Measurements from ENCODE around the gene BRAP. TPM values are rescaled to one million over a fixed set of nuclear protein-coding genes. Genes with fewer than 3 reads are reported as not detected.

The BRAP gene
- polyA plus RNA-seq, 3 donors: 7.0 to 14.5 (median 10.2) TPM

- H3K27me3 Mint-ChIP-seq (ENCODE audit: low read depth in 3 of 3): no peaks in the 10 kb centered on the region
- H3K4me3 Mint-ChIP-seq: no peak overlapping the region
- no peaks in the 10 kb centered on the region for H3K9me3 ChIP-seq (replicated peaks in 1 of 2; ENCODE audit: control insufficient read depth in 1 of 2, insufficient read depth in 1 of 2, low read length in 2 of 2)
- 98% methylated on average over 5 of the region's 5 CpGs for WGBS (ENCODE audit: insufficient coverage)
- TF ChIP-seq, protein P1, sequence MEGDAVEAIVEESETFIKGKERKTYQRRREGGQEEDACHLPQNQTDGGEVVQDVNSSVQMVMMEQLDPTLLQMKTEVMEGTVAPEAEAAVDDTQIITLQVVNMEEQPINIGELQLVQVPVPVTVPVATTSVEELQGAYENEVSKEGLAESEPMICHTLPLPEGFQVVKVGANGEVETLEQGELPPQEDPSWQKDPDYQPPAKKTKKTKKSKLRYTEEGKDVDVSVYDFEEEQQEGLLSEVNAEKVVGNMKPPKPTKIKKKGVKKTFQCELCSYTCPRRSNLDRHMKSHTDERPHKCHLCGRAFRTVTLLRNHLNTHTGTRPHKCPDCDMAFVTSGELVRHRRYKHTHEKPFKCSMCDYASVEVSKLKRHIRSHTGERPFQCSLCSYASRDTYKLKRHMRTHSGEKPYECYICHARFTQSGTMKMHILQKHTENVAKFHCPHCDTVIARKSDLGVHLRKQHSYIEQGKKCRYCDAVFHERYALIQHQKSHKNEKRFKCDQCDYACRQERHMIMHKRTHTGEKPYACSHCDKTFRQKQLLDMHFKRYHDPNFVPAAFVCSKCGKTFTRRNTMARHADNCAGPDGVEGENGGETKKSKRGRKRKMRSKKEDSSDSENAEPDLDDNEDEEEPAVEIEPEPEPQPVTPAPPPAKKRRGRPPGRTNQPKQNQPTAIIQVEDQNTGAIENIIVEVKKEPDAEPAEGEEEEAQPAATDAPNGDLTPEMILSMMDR (IDR thresholded peaks at IDR 0.05): no peak
- H3K9ac ChIP-seq (ENCODE audit: insufficient read depth, low read length, poor library complexity, severe bottlenecking): no peak overlapping the region
- H4K20me1 ChIP-seq (ENCODE audit: insufficient read depth, low read length): no peaks in the 10 kb centered on the region
- peak overlapping the region in 1 of 2 donors; percentile 57 for H3K27ac ChIP-seq (ENCODE audit: low read depth in 1 of 2, low read length in 2 of 2)
- H2AFZ ChIP-seq (ENCODE audit: insufficient read depth, low read depth, low read length, poor library complexity, severe bottlenecking): no peak overlapping the region
- peaks cover 64 to 97% of the 10 kb centered on the region in 2 donors for H3K36me3 ChIP-seq (replicated peaks in 1 of 2; ENCODE audit: control insufficient read depth in 1 of 2, insufficient read depth in 2 of 2, low read length in 2 of 2)
- H3K36me3 Mint-ChIP-seq: peaks cover 61 to 93% of the 10 kb centered on the region in 2 donors
- peaks cover 13% of the 10 kb centered on the region for H3K4me1 Mint-ChIP-seq
- H3K9me3 Mint-ChIP-seq: no peaks in the 10 kb centered on the region
- no peaks in the 10 kb centered on the region for H3K79me2 ChIP-seq (ENCODE audit: insufficient read depth, low read length)
- intact Hi-C loops (cut with micrococcal nuclease): no loop called here
- H3K4me1 ChIP-seq (ENCODE audit: control insufficient read depth in 1 of 2, insufficient read depth in 2 of 2, low read length in 2 of 2): peaks cover 4 to 12% of the 10 kb centered on the region in 2 donors
- peak overlapping the region in 3 of 7 donors; percentile 22 to 43 (median 41) for H3K27ac Mint-ChIP-seq
- no peak overlapping the region for H3K4me3 ChIP-seq (replicated peaks in 1 of 3; ENCODE audit: low read depth in 2 of 3, low read length in 3 of 3)
- DNase-seq: no peak
- H3K4me2 ChIP-seq (replicated peaks; ENCODE audit: extremely low read depth, low read length, poor library complexity, severe bottlenecking): no peak overlapping the region
- H3K27me3 ChIP-seq (ENCODE audit: control insufficient read depth in 2 of 2, insufficient read depth in 2 of 2, low read length in 2 of 2): no peaks in the 10 kb centered on the region
These were observed 21.3 kb downstream of the BRAP start for GRCh38 chr12:111664499-111664898.

DNA sequence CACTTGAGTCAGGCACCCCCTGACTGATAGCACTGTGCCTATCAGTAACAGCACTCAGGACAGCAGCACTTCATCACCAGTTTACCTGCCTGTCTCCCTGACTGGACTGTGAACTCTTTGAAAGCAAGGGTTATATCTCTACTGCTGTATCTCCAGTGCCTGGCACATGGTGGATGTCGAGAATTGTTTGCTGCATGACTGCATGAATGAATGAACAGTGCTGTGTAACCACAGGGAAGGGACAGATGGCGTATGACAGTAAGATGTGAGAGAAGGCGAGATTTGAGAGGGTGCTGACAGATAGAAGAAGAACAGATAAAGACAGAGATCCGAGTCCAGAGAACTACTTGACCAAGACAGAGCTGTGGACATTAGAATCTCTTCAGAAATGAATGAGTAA, 29.7 kb downstream of the BRAP start:
- no peaks in the 10 kb centered on the region for H3K4me1 Mint-ChIP-seq
- no peaks in the 10 kb centered on the region for H3K79me2 ChIP-seq (ENCODE audit: insufficient read depth, low read length)
- DNase-seq: no peak
- no peak overlapping the region for H3K9ac ChIP-seq (ENCODE audit: insufficient read depth, low read length, poor library complexity, severe bottlenecking)
- no peak overlapping the region for H3K27ac ChIP-seq (ENCODE audit: low read depth in 1 of 2, low read length in 2 of 2)
- no peak overlapping the region for H3K4me3 ChIP-seq (replicated peaks in 1 of 3; ENCODE audit: low read depth in 2 of 3, low read length in 3 of 3)
- H3K36me3 Mint-ChIP-seq: peaks cover 69 to 97% of the 10 kb centered on the region in 2 donors
- no peak overlapping the region for H3K4me3 Mint-ChIP-seq
- no peaks in the 10 kb centered on the region for H4K20me1 ChIP-seq (ENCODE audit: insufficient read depth, low read length)
- no peak overlapping the region for H3K4me2 ChIP-seq (replicated peaks; ENCODE audit: extremely low read depth, low read length, poor library complexity, severe bottlenecking)
- H2AFZ ChIP-seq (ENCODE audit: insufficient read depth, low read depth, low read length, poor library complexity, severe bottlenecking): no peak overlapping the region
- peaks cover 74 to 90% of the 10 kb centered on the region in 2 donors for H3K36me3 ChIP-seq (replicated peaks in 1 of 2; ENCODE audit: control insufficient read depth in 1 of 2, insufficient read depth in 2 of 2, low read length in 2 of 2)
- H3K4me1 ChIP-seq (ENCODE audit: control insufficient read depth in 1 of 2, insufficient read depth in 2 of 2, low read length in 2 of 2): no peaks in the 10 kb centered on the region
- WGBS (ENCODE audit: insufficient coverage): 97% methylated on average over 3 of the region's 4 CpGs
- H3K27me3 ChIP-seq (ENCODE audit: control insufficient read depth in 2 of 2, insufficient read depth in 2 of 2, low read length in 2 of 2): no peaks in the 10 kb centered on the region
- peak overlapping the region in 1 of 7 donors; percentile 67 for H3K27ac Mint-ChIP-seq
- intact Hi-C loops (cut with micrococcal nuclease): no loop called here
- no peaks in the 10 kb centered on the region for H3K9me3 ChIP-seq (replicated peaks in 1 of 2; ENCODE audit: control insufficient read depth in 1 of 2, insufficient read depth in 1 of 2, low read length in 2 of 2)
- no peaks in the 10 kb centered on the region for H3K9me3 Mint-ChIP-seq
- H3K27me3 Mint-ChIP-seq (ENCODE audit: low read depth in 3 of 3): no peaks in the 10 kb centered on the region
- TF ChIP-seq, protein P1 (IDR thresholded peaks at IDR 0.05): no peak

All from CD14-positive monocyte (primary cell).